NCI-H748 (cell line): ENCODE data around the gene CPS1.

Experiments used
- DNase-seq: peaks from one replicate; lab custom pipeline; 2025; ENCODE audit not compliant: unreplicated experiment; lab: John Stamatoyannopoulos, UW

Gene CPS1

GRCh38 chr2:210556329-210556980 lies at the start of gene CPS1:
Gene CPS1 (plus strand): TSS chr2:210556599. CDS start chr2:210556734, 135 bp downstream.
- DNase-seq, result no peak

- no peak for DNase-seq
Measured at GRCh38 chr2:210515911-210516310, 40.5 kb upstream of the CPS1 start.

DNA sequence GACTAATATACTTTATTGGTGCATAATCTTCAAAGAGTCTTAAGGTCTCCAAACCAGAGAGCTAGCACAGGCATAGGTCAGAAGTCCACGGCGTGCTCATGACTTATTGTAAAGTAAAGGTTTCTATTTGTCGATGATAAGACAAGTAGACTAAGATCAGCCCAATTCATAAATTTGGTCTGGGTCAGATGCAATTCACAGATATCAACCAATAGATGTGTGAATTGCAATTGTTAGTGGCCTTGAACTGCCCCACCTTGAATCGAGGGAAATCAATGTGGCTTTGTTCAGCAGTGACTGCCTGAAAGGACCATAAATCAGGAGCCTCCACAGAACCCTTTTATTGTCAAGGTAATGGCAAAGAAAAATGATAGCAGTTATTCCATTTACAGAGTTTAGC lies 39.1 kb upstream of the CPS1 start:
- no peak for DNase-seq

GRCh38 chr2:210519594-210519993 lies 36.8 kb upstream of the CPS1 start:
- DNase-seq, result no peak

GRCh38 chr2:210522399-210522798 lies 34.0 kb upstream of the CPS1 start:
- no peak for DNase-seq

DNA sequence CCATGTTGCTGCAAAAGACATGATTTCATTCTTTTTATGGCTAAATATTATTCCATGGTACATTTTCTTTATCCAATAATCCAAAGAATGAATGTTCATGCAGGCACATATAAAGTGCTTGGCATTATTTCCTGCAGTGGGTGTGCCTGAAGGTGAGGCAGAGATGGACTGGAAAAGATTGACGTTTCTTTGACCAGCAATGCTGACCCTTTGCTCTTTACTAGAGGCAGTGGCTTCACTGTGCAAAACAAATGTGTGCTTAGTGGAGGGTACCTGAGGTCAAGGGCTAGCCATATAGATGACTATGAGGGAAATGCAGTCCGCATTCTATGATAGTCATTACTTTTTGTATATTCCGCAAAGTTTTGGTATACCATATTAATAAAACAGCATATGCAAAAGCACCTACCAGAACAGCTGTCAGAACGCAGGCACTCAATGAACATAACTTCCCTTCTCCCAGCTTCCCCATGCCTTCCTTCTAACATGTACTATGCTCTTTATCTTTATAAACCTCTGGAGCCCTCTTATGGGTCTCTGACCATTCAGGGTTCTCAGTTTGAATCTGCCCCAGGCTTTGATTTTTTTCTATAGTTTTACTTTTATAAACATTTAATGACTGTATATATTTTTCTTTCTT lies 32.6 kb upstream of the CPS1 start:
- DNase-seq, result no peak

DNA sequence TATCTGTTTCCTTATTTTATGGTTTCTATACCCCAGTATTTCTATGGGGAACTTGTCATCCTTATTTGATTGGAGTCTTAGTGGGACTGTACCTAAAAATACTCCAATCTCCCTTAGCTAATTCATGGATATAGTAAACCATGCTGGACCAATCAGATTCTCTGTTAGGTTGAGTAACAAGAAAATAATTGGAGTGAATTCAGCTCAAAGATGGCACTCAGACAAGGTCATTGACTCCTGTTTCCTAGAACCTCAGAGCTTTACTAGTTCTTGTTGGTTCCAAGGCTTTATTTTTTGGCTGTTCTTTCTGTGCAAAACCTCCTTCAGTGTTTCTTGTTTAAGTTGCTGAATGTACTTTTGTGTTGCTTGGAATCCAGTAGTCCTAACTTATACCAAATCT lies 31.9 kb upstream of the CPS1 start:
- DNase-seq, result no peak

GRCh38 chr2:210527286-210527685 lies 29.1 kb upstream of the CPS1 start:
- DNase-seq, result no peak

GRCh38 chr2:210528716-210529115 lies 27.7 kb upstream of the CPS1 start:
- DNase-seq, result no peak

- no peak for DNase-seq
Measured at GRCh38 chr2:210531050-210531449, 25.3 kb upstream of the CPS1 start.

DNA sequence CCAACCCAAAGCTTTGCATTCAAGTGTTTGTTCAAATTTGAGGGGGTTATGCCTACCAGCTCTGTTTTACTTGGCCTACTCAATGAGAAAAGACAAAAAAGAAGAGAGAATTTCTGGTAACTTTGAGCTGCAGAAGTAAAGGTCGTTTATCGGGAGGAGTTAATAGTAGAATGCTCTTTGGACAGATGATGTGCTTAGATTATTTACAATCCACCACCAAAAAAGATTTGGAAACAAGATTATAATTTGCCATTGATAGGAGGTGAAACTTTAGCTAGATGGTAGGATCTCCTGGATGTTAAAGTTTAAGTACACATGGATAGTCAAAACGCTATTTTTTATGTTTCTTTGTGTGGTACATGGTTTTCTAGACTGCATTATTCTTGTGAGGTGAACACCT lies 24.9 kb upstream of the CPS1 start:
- no peak for DNase-seq

DNA sequence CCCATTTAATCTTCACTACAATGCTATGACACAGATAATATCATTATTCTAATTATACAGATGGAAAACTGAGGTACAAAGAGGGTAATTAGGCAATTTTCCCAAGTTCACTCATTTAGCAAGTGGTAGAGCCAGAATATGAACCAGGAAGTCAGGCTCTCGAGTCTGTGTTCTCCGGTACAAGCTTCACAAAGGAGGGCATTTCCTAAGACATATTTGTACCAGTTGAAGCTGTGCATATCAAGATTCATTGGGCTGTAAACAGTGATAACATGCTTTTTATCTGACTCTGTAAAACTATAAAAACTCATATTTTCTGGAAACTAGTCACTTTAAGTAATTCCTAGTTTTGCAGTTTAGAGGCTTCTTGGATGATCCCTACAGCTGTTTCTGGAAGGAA lies 23.0 kb upstream of the CPS1 start:
- DNase-seq, result no peak

DNA sequence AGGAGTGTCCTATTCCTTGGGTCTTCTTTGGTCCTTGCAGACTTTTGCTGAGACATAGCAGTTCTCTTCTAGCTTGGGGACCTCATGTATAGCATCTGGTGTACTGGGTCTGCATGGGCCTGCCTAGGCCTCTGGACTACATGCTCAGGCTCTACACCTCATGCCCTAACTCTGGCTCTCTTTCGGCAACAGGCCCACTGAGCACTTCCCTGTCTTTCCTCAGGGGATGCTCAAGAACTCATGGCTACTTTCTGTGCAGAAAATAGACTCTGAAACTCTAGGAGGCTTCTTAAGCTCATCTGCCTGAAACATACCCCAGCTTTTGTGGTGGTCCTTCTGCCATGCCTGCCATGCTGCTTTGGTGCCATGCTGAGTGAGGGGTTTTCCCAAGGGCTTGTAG lies 21.5 kb upstream of the CPS1 start:
- no peak for DNase-seq

- no peak for DNase-seq
Measured at GRCh38 chr2:210536973-210537650, 19.3 kb upstream of the CPS1 start.

GRCh38 chr2:210539035-210539434 lies 17.4 kb upstream of the CPS1 start:
- DNase-seq, result no peak

GRCh38 chr2:210539578-210540416 lies 16.6 kb upstream of the CPS1 start:
- DNase-seq, result no peak

GRCh38 chr2:210540471-210540870 lies 15.9 kb upstream of the CPS1 start:
- no peak for DNase-seq

- no peak for DNase-seq
Measured at GRCh38 chr2:210540900-210541289, 15.5 kb upstream of the CPS1 start.

DNA sequence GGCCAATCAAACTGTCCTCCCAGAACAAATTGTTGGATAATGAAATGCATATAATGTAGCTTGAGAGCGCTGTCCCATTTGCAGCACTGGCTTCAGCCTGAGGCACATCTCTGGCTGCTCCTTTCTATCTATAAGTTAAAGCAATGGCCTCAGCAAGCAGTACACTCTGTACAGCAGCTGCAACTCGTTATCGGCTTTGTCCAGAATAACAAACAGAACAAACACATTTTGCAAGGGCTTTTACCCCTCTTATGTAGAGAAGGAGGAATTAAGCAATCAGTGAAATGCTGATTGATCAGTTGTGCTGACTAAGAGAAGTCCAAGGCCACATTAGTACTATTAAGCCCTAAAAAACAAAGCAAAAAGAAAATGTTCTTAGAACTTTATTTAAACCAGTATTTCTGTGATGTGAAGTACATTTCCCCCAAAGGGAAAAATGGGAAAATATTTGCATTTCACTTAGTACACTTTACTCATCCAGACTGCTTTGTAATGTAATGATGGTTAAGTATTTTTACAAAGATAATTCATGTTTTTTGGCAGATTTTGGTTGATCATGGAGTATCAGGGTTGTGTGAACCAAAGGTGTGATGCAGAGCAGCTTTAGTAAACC lies 15.0 kb upstream of the CPS1 start:
- DNase-seq, result peak; percentile 48

- no peak for DNase-seq
Measured at GRCh38 chr2:210544007-210544590, 12.3 kb upstream of the CPS1 start.

DNA sequence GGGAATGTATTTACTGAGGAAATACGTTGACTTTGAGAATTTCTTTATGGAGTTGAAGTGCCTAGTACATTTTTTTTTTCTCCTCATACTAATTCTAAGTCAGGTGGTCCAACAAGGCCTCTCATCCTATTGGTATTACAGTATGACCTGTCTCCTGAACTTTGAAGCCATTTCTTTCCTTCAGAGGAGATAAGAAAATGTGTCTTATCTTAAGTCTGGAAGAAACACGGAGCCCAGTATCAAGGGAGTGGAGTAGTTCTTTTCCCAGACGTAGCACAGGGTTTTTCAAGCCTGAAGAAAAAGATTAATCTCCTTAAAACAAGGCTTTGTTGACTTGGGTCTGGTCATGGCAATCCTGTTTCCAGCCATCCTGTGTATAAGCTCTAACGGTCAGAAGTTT lies 11.6 kb upstream of the CPS1 start:
- no peak for DNase-seq
